Natural killer cell treated with Interleukin-12 subunit alpha and Interleukin-12 subunit beta and Interleukin-15 and Interleukin-18, amount 100 ng/mL, for 72 hours (primary cell): ENCODE data around the gene RAD18. TPM values are rescaled to one million over a fixed set of nuclear protein-coding genes. Genes with fewer than 3 reads are reported as not detected.

Source experiments
- ATAC-seq, 2 donors: fragments of 150-1000 bp; cut with Tn5 transposase in 1 of 2; sonication (Bioruptor Pico), chemical (Tn5 transposase) in 1 of 2; 2 replicates each; pipeline ENCODE4 v1.10.0; 2021
- DNase-seq: peaks from one replicate; pipeline ENCODE4 v3.0.0; 2022; ENCODE audit warnings: low spot score
- H3K27ac Mint-ChIP-seq, 2 donors: 1 replicate in 1 of 2; 2 replicates in 1 of 2; pipeline ENCODE4 v1.8.0; 2022; ENCODE audit warnings: mixed read lengths in 2 of 2, mild to moderate bottlenecking in 1 of 2, moderate library complexity in 1 of 2
- H3K27me3 Mint-ChIP-seq, 2 donors: 1 replicate in 1 of 2; 2 replicates in 1 of 2; pipeline ENCODE4 v1.8.0; 2022; ENCODE audit warnings: mixed read lengths in 2 of 2
- H3K36me3 Mint-ChIP-seq: one replicate; pipeline ENCODE4 v1.8.0; 2022; ENCODE audit warnings: mixed read lengths
- H3K4me1 Mint-ChIP-seq, 2 donors: 1 replicate in 1 of 2; 2 replicates in 1 of 2; pipeline ENCODE4 v1.8.0; 2022; ENCODE audit warnings: low read depth in 2 of 2, mixed read lengths in 2 of 2, mild to moderate bottlenecking in 1 of 2
- H3K4me3 Mint-ChIP-seq: one replicate; pipeline ENCODE4 v1.8.0; 2022; ENCODE audit warnings: mixed read lengths
- H3K9me3 Mint-ChIP-seq: 2 replicates; pipeline ENCODE4 v1.8.0; 2022; ENCODE audit warnings: mixed read lengths
- total RNA-seq, 2 donors: library from RNA; stranded (reverse); gene quantifications; one replicate each; pipeline ENCODE4 v1.2.3, GENCODE V29; 2022

RAD18 gene
- total RNA-seq, 2 donors from 2014 or later = 33.4 to 66.0 TPM

DNA sequence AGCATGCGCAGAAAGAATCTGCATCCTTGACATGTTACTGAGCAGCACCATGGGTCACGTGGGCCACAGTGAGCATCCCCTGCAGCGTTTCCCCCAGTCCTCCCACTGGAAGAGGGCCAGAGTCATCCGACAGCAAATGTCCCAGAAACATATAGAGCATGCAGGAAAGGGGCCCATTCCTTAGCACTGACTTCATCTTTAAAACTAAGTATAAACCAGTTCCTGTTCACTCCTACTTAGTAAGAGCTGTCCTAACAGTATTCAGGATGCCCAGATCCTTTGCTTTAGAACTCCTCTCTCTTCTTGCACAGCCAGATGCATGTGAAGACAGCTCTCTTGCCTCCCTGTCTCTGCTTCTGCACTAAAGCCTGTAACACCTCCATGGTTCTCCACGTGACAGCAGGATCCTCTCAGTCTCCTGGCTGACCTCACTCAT lies 114.6 kb downstream of the RAD18 start:
- Mint-ChIP-seq H3K27me3 (no peaks in the 10 kb centered on the region), H3K27ac (no peak overlapping the region), H3K4me3 (no peak overlapping the region), H3K9me3 (no peaks in the 10 kb centered on the region), H3K4me1 (no peaks in the 10 kb centered on the region), H3K36me3 (no peaks in the 10 kb centered on the region)
- no peak for DNase-seq
- peak in 1 of 2 donors; percentile 8 for ATAC-seq

DNA sequence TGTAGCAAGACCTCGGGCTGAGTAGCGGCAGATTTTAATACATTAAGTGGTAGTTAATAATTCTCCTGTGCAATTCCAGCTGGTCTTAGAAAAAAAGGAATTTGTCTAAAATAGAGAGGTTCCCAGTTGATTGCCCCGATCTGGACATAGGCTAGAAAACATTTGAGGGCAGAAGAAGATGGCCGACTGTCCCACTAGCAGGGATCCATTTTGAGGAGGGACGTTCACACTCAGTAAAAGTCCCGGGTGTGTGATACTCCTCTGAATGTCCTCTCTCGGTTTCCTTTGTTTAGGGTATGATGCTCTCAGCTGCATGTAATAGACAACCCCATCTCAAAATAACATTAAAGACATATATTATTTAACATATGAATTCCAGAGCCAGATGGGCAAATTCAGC lies 116.0 kb downstream of the RAD18 start:
- H3K27me3 Mint-ChIP-seq = no peaks in the 10 kb centered on the region
- H3K27ac Mint-ChIP-seq = no peak overlapping the region
- H3K4me3 Mint-ChIP-seq = no peak overlapping the region
- no peaks in the 10 kb centered on the region for H3K36me3 Mint-ChIP-seq
- no peak for ATAC-seq
- H3K9me3 Mint-ChIP-seq = no peaks in the 10 kb centered on the region
- no peak for DNase-seq
- H3K4me1 Mint-ChIP-seq = no peaks in the 10 kb centered on the region

DNA sequence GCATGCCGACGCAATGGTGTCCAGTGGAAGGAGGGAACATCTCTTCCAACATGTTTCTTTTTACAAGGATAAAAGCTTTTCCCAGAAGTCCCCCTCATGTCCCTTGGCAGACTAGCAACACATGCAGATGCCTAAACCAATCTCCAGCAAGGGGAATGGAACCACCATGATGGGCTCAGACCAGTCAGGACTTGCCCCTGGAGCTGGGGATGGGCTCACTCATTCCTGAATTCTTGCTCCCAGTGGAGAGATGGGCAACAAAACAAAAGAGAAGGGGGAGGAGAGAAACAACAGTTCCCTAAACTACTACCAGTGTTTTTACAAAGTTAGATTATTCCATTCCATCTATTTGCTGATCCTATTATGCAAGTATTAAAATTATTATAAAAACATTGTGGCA lies 117.1 kb downstream of the RAD18 start:
- ATAC-seq = no peak
- Mint-ChIP-seq H3K4me3 (no peak overlapping the region), H3K4me1 (no peaks in the 10 kb centered on the region), H3K9me3 (no peaks in the 10 kb centered on the region), H3K27ac (no peak overlapping the region), H3K36me3 (no peaks in the 10 kb centered on the region), H3K27me3 (no peaks in the 10 kb centered on the region)
- no peak for DNase-seq

DNA sequence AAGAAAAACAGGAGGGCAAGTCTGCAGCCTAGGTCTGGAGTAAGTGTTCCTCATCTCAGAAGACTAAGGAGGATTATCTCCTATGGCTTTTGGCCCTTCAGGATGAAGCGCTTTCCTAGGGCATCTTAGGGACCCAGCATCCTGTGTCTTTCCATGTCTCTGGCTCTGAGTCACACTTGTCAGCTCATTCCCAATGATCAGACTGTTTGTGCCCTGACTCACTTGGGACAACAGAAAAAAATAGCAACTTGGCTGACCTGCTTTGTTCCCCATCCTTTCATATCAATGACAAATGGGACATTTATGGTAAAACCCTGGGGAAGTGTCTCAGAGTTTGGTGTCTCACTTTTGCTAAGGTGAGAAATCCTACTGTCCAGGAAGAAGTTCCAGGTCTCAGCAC lies 117.6 kb downstream of the RAD18 start:
- DNase-seq = no peak
- H3K27me3 Mint-ChIP-seq = no peaks in the 10 kb centered on the region
- no peaks in the 10 kb centered on the region for H3K9me3 Mint-ChIP-seq
- ATAC-seq = no peak
- no peaks in the 10 kb centered on the region for H3K4me1 Mint-ChIP-seq
- no peak overlapping the region for H3K4me3 Mint-ChIP-seq
- H3K36me3 Mint-ChIP-seq = no peaks in the 10 kb centered on the region
- no peak overlapping the region for H3K27ac Mint-ChIP-seq

DNA sequence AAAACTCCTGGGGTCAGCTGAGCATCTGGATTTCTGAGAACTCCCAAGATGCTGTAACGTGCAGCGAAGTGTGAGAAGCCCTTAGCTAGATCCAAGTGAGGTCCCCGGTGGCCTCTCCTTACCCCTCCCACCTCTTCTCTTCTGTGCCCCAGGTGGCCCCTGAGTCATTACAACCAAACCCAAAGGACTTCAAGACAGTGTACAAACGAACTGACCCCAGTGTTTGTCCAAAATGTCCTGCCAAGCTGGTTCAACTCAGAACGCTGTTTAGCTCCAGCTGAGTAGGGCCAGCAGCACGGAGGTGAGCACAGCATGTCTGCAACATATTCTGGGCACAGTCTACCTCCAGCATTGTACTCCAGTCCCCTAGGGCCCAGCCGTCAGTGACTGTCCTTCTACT lies 119.9 kb downstream of the RAD18 start:
- Mint-ChIP-seq H3K36me3 (no peaks in the 10 kb centered on the region), H3K9me3 (no peaks in the 10 kb centered on the region), H3K4me1 (no peaks in the 10 kb centered on the region), H3K4me3 (no peak overlapping the region), H3K27ac (no peak overlapping the region), H3K27me3 (no peaks in the 10 kb centered on the region)
- no peak for DNase-seq
- ATAC-seq = no peak

DNA sequence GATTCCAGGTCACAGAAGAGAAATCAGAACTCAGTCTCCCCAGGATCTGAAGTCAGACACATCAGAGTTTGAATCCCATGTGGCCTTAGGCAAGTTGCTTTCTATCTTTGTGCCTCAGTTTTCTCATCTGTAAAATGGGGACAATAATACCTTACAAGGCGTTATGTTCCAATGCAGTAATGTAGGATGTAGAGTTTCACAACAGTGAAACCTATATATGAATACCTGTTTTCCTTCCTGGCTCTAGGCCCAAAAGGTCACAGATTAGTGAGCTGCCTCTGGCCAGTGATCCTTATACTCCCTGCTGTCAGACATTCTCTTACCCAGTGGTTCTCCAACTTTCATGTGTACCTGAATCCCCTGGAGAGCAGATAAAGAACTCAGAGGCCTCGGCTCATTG lies 121.0 kb downstream of the RAD18 start:
- no peak for DNase-seq
- Mint-ChIP-seq H3K36me3 (no peaks in the 10 kb centered on the region), H3K4me1 (no peaks in the 10 kb centered on the region), H3K27ac (no peak overlapping the region), H3K4me3 (no peak overlapping the region), H3K27me3 (no peaks in the 10 kb centered on the region), H3K9me3 (no peaks in the 10 kb centered on the region)
- ATAC-seq = no peak

DNA sequence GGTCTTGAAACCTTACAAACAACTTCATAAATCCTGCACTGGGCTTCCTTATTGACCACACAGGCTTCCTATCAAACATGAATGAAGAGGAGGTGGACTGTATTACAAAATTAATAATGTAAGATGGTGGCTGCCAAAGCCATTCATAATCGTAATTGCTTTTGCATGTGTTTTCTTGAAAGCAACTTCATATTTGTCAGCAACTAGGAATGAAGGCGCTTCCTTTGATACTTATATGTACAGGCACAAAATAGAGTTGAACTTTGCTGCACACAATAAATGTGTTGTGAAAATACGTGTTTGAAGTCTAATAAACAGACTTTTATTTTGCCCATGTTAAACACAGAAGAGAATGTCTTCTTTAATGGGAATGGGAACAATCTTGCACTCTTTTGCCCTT lies 121.8 kb downstream of the RAD18 start:
- no peaks in the 10 kb centered on the region for H3K36me3 Mint-ChIP-seq
- no peak overlapping the region for H3K27ac Mint-ChIP-seq
- H3K9me3 Mint-ChIP-seq = no peaks in the 10 kb centered on the region
- no peak for DNase-seq
- no peaks in the 10 kb centered on the region for H3K4me1 Mint-ChIP-seq
- H3K4me3 Mint-ChIP-seq = no peak overlapping the region
- H3K27me3 Mint-ChIP-seq = no peaks in the 10 kb centered on the region
- no peak for ATAC-seq

DNA sequence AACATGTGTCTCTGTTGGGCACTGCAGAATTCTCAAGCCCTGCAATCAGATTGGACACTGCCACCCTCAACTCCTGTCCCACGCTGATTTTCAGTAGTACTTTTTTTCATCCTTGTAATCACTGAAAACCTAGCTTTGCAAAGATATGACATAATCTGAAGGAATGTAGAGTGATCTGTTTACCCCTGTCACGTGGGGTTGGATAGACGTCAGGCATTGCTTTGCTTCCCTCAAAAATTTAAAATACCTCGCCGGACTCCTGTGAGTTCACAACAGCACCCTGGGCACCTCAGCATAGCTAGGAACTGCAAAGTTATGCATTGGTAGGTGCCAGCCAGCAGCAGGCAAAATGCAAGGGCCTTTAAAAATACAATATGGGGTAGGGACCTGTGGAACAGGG lies 122.7 kb downstream of the RAD18 start:
- Mint-ChIP-seq H3K4me3 (no peak overlapping the region), H3K27me3 (no peaks in the 10 kb centered on the region), H3K9me3 (no peaks in the 10 kb centered on the region), H3K36me3 (no peaks in the 10 kb centered on the region), H3K27ac (no peak overlapping the region), H3K4me1 (no peaks in the 10 kb centered on the region)
- DNase-seq (no peak), ATAC-seq (no peak)

DNA sequence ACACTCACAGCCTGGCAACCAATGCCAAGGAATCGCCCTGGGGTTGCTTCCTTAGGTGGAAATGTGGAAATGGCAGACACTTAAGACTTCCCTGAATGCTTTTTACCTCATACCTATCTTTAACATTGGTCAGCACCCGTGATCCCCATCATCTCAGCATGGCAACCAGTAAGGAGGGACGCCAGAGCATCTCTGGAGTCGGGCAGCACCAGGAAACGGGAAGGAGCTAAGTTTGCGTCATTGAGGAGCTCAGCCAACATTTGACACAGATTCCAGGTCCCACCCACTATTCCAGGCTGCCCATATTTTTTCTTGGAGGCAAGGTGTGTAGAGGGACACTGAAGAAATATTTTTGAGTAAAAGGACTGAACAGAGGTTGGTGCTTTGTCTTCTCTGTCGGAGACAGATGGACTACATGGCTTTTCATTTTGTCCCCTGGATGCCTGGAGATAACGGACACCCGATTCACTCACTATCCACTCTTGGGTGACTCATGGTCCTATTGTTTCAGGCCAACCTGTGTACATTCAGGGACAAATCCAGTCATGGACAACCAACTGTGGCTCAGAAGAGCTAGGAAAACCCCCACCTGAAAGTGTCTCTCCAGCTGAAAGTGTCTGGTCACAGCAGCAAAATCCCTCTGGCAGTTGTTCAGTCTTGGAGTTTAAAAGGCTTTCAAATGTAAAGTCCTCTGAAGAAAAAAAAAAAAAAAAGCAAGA lies 123.5 kb downstream of the RAD18 start:
- Mint-ChIP-seq H3K4me3 (no peak overlapping the region), H3K27me3 (no peaks in the 10 kb centered on the region), H3K27ac (no peak overlapping the region), H3K36me3 (no peaks in the 10 kb centered on the region), H3K9me3 (no peaks in the 10 kb centered on the region), H3K4me1 (no peaks in the 10 kb centered on the region)
- DNase-seq = no peak
- ATAC-seq = no peak

DNA sequence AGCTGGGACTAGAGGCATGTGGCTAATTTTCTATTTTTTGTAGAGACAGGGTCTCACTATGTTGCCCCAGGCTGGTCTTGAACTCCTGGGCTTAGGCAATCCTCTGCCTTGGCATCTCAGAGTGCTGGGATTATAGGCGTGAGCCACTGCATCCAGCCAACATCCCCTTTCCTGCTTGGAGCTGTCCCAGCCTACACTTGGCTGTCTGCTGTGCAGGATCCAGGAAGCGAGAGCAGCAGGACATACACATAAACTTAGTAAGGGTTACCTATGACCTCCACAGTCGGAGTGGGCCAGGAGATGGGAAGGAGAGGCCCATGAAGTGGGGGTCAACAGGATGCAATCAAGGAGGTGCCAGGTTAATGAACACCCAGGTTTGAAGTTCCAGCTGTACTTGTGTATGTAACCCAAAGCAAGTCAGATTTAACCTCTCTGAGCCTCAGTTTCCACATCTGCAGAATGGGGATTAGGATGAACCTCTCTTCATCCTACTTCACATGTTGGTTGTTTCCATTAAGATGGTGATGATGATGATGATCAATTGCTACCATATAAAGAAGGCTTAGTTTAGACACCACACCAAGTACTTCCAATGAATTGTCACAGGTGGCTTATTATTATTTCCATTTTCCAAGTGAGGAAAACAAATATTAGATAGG lies 124.4 kb downstream of the RAD18 start:
- ATAC-seq (no peak), DNase-seq (no peak)
- no peaks in the 10 kb centered on the region for H3K36me3 Mint-ChIP-seq
- H3K9me3 Mint-ChIP-seq = no peaks in the 10 kb centered on the region
- no peak overlapping the region for H3K4me3 Mint-ChIP-seq
- no peaks in the 10 kb centered on the region for H3K4me1 Mint-ChIP-seq
- H3K27ac Mint-ChIP-seq = no peak overlapping the region
- no peaks in the 10 kb centered on the region for H3K27me3 Mint-ChIP-seq

DNA sequence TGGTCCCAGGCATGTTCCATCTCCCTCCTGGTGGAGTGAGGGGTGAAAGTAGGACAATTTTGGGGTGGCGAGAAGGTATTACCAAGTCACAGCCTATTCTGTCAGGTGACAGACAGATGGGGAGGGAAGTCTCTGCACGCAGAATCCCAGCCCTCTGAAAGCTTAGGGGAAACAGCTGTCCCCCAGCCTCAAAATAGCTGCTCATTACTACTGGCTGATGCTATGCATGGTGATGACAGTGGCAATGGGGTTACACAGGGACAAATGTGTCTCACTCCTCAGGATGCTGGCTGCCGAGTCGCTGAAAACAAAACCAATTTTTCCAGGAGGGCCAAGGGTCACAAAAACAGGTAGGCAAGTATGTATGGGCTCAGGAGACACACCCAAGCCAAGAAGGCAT lies 125.0 kb downstream of the RAD18 start:
- no peak for DNase-seq
- Mint-ChIP-seq H3K27me3 (no peaks in the 10 kb centered on the region), H3K36me3 (no peaks in the 10 kb centered on the region), H3K4me3 (no peak overlapping the region), H3K27ac (no peak overlapping the region), H3K9me3 (no peaks in the 10 kb centered on the region), H3K4me1 (no peaks in the 10 kb centered on the region)
- ATAC-seq = no peak

DNA sequence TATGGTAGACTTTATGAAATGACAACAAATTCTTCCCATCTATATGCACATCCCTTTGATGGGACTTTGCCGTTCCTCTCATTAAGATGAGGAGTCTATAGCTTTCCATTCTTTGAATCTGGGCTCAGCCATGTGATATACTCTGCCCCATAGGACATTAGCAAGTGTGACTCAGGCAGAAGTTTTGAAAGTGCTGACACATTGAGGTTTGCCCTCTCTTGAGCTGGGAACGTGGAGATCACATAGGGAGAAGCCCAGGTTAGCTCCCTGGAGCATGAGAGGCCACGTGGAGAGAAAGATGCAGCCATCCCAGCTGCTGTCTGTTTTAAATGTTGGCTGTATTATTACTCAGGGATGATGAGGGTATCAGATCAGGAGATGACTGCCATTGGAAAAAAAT lies 126.1 kb downstream of the RAD18 start:
- Mint-ChIP-seq H3K36me3 (no peaks in the 10 kb centered on the region), H3K9me3 (no peaks in the 10 kb centered on the region), H3K27ac (no peak overlapping the region), H3K27me3 (no peaks in the 10 kb centered on the region), H3K4me3 (no peak overlapping the region), H3K4me1 (no peaks in the 10 kb centered on the region)
- DNase-seq = no peak
- no peak for ATAC-seq

DNA sequence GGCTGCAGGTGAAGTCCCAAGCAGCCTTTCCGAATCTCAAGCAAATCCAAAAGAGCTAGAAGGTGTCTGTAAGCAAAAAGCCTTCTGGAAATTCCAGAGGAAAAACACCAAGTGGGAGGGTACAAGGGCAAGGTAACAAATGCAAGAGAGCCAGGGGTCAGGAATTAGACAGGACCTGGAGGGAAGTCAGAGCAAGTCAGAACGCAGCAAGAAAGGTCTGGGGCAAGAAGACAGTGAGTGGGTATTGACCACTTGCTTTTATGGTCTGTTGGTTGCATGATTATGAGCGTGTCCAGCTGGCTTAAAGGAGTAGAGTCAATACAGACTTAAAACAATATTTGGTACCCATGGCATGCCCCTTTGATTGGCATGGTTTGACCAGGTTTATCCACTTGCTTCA lies 127.2 kb downstream of the RAD18 start:
- no peaks in the 10 kb centered on the region for H3K36me3 Mint-ChIP-seq
- H3K27me3 Mint-ChIP-seq = no peaks in the 10 kb centered on the region
- no peak overlapping the region for H3K4me3 Mint-ChIP-seq
- DNase-seq (no peak), ATAC-seq (no peak)
- H3K4me1 Mint-ChIP-seq = no peaks in the 10 kb centered on the region
- no peaks in the 10 kb centered on the region for H3K9me3 Mint-ChIP-seq
- H3K27ac Mint-ChIP-seq = no peak overlapping the region

DNA sequence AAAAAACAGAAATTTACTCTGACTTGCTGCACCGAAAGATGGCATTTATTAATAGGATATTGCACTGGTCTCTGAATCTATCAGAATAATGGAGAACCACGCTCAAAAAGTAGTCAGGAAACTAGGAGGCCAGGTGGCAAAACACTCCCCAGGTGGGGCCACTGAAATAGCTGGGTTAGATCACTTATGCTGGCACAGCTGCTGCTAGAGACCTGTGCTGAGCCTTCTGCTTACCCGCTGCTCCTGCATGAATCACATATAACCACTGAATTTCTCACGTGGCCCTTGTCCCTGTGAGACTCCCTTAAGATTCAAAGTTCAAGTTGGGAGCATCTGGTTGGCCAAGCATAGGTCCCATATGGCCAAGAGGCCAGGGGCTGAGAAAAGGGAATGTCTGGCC lies 127.9 kb downstream of the RAD18 start:
- H3K27me3 Mint-ChIP-seq = no peaks in the 10 kb centered on the region
- H3K36me3 Mint-ChIP-seq = no peaks in the 10 kb centered on the region
- no peaks in the 10 kb centered on the region for H3K9me3 Mint-ChIP-seq
- no peak overlapping the region for H3K4me3 Mint-ChIP-seq
- no peak for ATAC-seq
- no peaks in the 10 kb centered on the region for H3K4me1 Mint-ChIP-seq
- H3K27ac Mint-ChIP-seq = no peak overlapping the region
- DNase-seq = no peak

DNA sequence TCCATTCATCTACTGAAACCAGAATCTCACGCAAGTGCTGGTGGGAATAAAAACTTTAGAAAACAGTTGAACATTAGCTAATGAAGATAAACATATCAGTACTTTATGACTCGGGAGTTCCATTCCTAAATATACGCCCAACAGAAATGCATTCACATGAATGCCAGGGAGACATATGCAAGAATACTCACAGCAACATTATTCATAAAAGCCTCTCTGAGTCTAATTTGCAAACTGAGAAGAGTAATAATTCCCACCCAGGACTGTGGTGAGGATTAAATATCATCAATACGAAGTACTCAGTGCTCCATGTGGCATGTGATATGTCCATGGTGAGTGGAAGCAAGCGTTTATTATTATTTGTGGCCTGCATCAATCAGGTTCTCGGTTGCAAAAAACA lies 128.3 kb downstream of the RAD18 start:
- no peaks in the 10 kb centered on the region for H3K27me3 Mint-ChIP-seq
- ATAC-seq (no peak), DNase-seq (no peak)
- H3K4me3 Mint-ChIP-seq = no peak overlapping the region
- H3K27ac Mint-ChIP-seq = no peak overlapping the region
- H3K4me1 Mint-ChIP-seq = no peaks in the 10 kb centered on the region
- H3K36me3 Mint-ChIP-seq = no peaks in the 10 kb centered on the region
- H3K9me3 Mint-ChIP-seq = no peaks in the 10 kb centered on the region
